H1 (cell line): ENCODE data around the gene S100A14. TPM values are rescaled to one million over a fixed set of nuclear protein-coding genes. Genes with fewer than 3 reads are reported as not detected.

Experiments used
- HDAC6 ChIP-seq: IDR thresholded peaks from one replicate; pipeline ENCODE4 v1.7.1; 2012; ENCODE audit warnings: low read depth, mild to moderate bottlenecking, inconsistent platforms, low read length, moderate library complexity
- RNF2 ChIP-seq: fragments of 200-900, 300-1000 bp; sonication (generic); IDR thresholded peaks from 2 replicates; pipeline ENCODE4 v1.7.1; 2016; ENCODE audit warnings: borderline replicate concordance, low read depth, mild to moderate bottlenecking, antibody characterized with exemption, low read length; ENCODE audit not compliant: poor library complexity, severe bottlenecking; ENCODE audit errors: missing control alignments
- polyA plus RNA-seq, 7 experiments: library from polyadenylated mRNA; depleted of rRNA in 3 of 7; stranded (reverse) in 5 of 7; unstranded in 2 of 7; fragments of >200 nt in 5 of 7; fragments of 200-250 nt in 2 of 7; gene quantifications; 1 replicate in 5 of 7; 2 replicates in 1 of 7; 4 replicates in 1 of 7; pipeline versions ENCODE4 v1.2.1 to v1.2.3, GENCODE V29; 2011 to 2013; ENCODE audit warnings: missing spikeins in 2 of 7, mixed read lengths in 2 of 7
- total RNA-seq: library from RNA; stranded (reverse); fragmentation: NEBNext Ultra II Directional; extraction: Animal tissue kit (Norgen Biotek cat#: 25700); gene quantifications from 2 replicates; pipeline ENCODE4 v1.2.1, GENCODE V29; 2021
- TF ChIP-seq, protein P1 (sequence below), 3 experiments: IDR thresholded peaks; 1 replicate in 2 of 3; 2 replicates in 1 of 3; pipeline versions ENCODE4 v1.5.1 to v1.6.1; 2011; ENCODE audit warnings: low read length in 3 of 3, mild to moderate bottlenecking in 3 of 3, inconsistent platforms in 2 of 3, low read depth in 1 of 3, moderate library complexity in 1 of 3; ENCODE audit not compliant: insufficient read depth in 1 of 3; ENCODE audit errors: control extremely low read depth in 1 of 3

Gene S100A14
- total and polyA plus RNA-seq, 2 of the 8 experiments (the other 6 are each of a cell fraction or from before 2014, with no cell fraction given): 1.4 to 5.3 TPM

DNA sequence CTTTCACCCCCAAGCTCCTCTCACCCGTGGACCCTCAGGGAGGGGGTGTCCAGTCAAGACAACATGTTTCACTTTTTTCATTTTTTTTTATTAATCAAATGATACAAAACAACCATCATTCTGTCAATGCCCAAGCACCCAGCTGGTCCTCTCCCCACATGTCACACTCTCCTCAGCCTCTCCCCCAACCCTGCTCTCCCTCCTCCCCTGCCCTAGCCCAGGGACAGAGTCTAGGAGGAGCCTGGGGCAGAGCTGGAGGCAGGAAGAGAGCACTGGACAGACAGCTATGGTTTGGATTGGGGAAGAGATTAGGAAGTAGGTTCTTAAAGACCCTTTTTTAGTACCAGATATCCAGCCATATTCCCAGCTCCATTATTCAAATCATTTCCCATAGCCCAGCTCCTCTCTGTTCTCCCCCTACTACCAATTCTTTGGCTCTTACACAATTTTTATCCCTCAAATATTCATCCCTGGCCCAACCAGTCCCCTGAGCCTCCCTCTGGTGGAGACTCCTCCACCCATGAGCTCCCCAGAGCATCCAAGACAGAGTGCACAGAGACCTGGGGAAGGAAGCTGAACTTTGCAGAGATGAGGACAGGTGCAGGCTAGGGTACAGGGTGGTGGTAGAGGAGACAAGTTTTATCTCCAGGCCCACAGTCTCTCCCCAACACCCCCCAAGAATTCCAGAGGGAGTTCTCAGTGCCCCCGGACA, 1.8 kb downstream of the S100A14 start (continued):
- TF ChIP-seq, protein P1, sequence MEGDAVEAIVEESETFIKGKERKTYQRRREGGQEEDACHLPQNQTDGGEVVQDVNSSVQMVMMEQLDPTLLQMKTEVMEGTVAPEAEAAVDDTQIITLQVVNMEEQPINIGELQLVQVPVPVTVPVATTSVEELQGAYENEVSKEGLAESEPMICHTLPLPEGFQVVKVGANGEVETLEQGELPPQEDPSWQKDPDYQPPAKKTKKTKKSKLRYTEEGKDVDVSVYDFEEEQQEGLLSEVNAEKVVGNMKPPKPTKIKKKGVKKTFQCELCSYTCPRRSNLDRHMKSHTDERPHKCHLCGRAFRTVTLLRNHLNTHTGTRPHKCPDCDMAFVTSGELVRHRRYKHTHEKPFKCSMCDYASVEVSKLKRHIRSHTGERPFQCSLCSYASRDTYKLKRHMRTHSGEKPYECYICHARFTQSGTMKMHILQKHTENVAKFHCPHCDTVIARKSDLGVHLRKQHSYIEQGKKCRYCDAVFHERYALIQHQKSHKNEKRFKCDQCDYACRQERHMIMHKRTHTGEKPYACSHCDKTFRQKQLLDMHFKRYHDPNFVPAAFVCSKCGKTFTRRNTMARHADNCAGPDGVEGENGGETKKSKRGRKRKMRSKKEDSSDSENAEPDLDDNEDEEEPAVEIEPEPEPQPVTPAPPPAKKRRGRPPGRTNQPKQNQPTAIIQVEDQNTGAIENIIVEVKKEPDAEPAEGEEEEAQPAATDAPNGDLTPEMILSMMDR (IDR thresholded peaks at IDR 0.05; ENCODE audit: control extremely low read depth in 1 of 3, insufficient read depth in 1 of 3, low read depth in 1 of 3, low read length in 3 of 3): no peak
- TF ChIP-seq HDAC6: no peak
- no peak for TF ChIP-seq RNF2
